SH-SY5Y (cell line): ENCODE results near the gene PI4K2A.

ENCODE experiments used
- GATA2 ChIP-seq: IDR thresholded peaks from 2 replicates; pipeline ENCODE4 v1.6.1; 2011; ENCODE audit warnings: mild to moderate bottlenecking, low read depth, low read length
- GATA3 ChIP-seq: IDR thresholded peaks from 2 replicates; pipeline ENCODE4 v1.6.1; 2011; ENCODE audit warnings: low read depth, mild to moderate bottlenecking, low read length, moderate library complexity

PI4K2A gene

GRCh38 chr10:97721871-97722780, 81.7 kb downstream of the PI4K2A start:
- TF ChIP-seq GATA3 (no peak), GATA2 (no peak)

GRCh38 chr10:97723001-97723400, 82.5 kb downstream of the PI4K2A start:
- TF ChIP-seq GATA2: no peak
- TF ChIP-seq GATA3: no peak

- no peak for TF ChIP-seq GATA2
- TF ChIP-seq GATA3: no peak
Measured at GRCh38 chr10:97724341-97724941, 84.0 kb downstream of the PI4K2A start.
